ENCODE results near the gene RNASEL. TPM values are rescaled to one million over a fixed set of nuclear protein-coding genes. Genes with fewer than 3 reads are reported as not detected.

The RNASEL gene
- total and polyA plus RNA-seq, 2 of the 4 experiments (the other 2 are of a cell fraction) = 2.5 to 6.5 TPM

- Histone ChIP-seq H2AK9ac (replicated peaks; ENCODE audit: low read depth, low read length, poor library complexity) (no peak overlapping the region), H2BK15ac (ENCODE audit: low read depth, low read length) (no peak overlapping the region), H3K4me2 (ENCODE audit: low read depth, low read length) (no peak overlapping the region), H2BK120ac (ENCODE audit: low read depth, low read length) (no peak overlapping the region), H3K4me3 (ENCODE audit: insufficient read depth, low read depth, low read length) (no peak overlapping the region), H4K5ac (ENCODE audit: low read depth, low read length) (no peak overlapping the region), H3K9me1 (ENCODE audit: insufficient read depth, low read length) (no peaks in the 10 kb centered on the region), H3K79me1 (ENCODE audit: low read depth in 1 of 2, low read length in 2 of 2) (no peaks in the 10 kb centered on the region), H3K4ac (ENCODE audit: low read depth, low read length) (no peak overlapping the region), H3K14ac (replicated peaks; ENCODE audit: low read depth, low read length) (no peak overlapping the region), H2AK5ac (ENCODE audit: low read depth, low read length) (no peak overlapping the region), H3K27ac (ENCODE audit: insufficient read depth, low read length) (no peak overlapping the region), H3K36me3 (ENCODE audit: control insufficient read depth, insufficient read depth, low read length) (no peaks in the 10 kb centered on the region), H3K4me1 (ENCODE audit: control insufficient read depth, insufficient read depth, low read length) (no peaks in the 10 kb centered on the region), H4K91ac (ENCODE audit: insufficient read depth, low read depth, low read length) (no peak overlapping the region), H3K9ac (ENCODE audit: low read depth, low read length) (no peak overlapping the region), H4K8ac (ENCODE audit: low read depth in 2 of 2, low read length in 2 of 2) (no peak overlapping the region), H3K18ac (ENCODE audit: low read depth, low read length) (no peak overlapping the region), H2BK5ac (ENCODE audit: low read depth, low read length, poor library complexity, severe bottlenecking) (no peak overlapping the region), H3K9me3 (ENCODE audit: control insufficient read depth, insufficient read depth, low read length) (no peaks in the 10 kb centered on the region), H2AFZ (replicated peaks; ENCODE audit: low read length, poor library complexity) (no peak overlapping the region), H3K27me3 (ENCODE audit: control insufficient read depth, insufficient read depth, low read length) (no peaks in the 10 kb centered on the region), H4K20me1 (ENCODE audit: insufficient read depth, low read length) (no peaks in the 10 kb centered on the region), H2BK20ac (ENCODE audit: low read depth, low read length) (no peak overlapping the region), H3K56ac (ENCODE audit: extremely low read depth, insufficient read depth, low read length) (no peak overlapping the region), H3K23ac (ENCODE audit: low read depth, low read length) (no peak overlapping the region)
- intact Hi-C loops (cut with micrococcal nuclease) (no loop called here), dilution Hi-C loops (cut with HindIII; ENCODE audit: low sequenced_read_pairs, unreplicated experiment) (no loop called here), in situ Hi-C loops (cut with MboI; ENCODE audit: low sequenced_read_pairs) (no loop called here)
- ATAC-seq (ENCODE audit: low read depth) (no peak), DNase-seq (no peak)
- TF ChIP-seq RAD21 (IDR thresholded peaks at IDR 0.05; ENCODE audit: low read length) = no peak
- no peak for TF ChIP-seq CHD1 (IDR thresholded peaks at IDR 0.05; ENCODE audit: low read depth, low read length)
- no peak for TF ChIP-seq USF2 (IDR thresholded peaks at IDR 0.05; ENCODE audit: low read depth, low read length)
- TF ChIP-seq RFX5 (IDR thresholded peaks at IDR 0.05; ENCODE audit: low read depth, low read length) = no peak
- TF ChIP-seq, protein P1, sequence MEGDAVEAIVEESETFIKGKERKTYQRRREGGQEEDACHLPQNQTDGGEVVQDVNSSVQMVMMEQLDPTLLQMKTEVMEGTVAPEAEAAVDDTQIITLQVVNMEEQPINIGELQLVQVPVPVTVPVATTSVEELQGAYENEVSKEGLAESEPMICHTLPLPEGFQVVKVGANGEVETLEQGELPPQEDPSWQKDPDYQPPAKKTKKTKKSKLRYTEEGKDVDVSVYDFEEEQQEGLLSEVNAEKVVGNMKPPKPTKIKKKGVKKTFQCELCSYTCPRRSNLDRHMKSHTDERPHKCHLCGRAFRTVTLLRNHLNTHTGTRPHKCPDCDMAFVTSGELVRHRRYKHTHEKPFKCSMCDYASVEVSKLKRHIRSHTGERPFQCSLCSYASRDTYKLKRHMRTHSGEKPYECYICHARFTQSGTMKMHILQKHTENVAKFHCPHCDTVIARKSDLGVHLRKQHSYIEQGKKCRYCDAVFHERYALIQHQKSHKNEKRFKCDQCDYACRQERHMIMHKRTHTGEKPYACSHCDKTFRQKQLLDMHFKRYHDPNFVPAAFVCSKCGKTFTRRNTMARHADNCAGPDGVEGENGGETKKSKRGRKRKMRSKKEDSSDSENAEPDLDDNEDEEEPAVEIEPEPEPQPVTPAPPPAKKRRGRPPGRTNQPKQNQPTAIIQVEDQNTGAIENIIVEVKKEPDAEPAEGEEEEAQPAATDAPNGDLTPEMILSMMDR (conservative IDR thresholded peaks at IDR 0.05; ENCODE audit: low read depth, low read length) = no peak
- no peak for TF ChIP-seq CEBPB (IDR thresholded peaks at IDR 0.05; ENCODE audit: low read depth, low read length)
- 50 to 94% methylated on average over 1 of the region's 3 CpGs for WGBS, 2 experiments (ENCODE audit: extremely low coverage in 2 of 2, insufficient read length in 1 of 2)
- POLR2A ChIA-PET (ENCODE audit: unreplicated experiment) = no interaction called here
- no TSS peak for BruUV-seq (replicated peaks)
- CTCF ChIA-PET = no interaction called here
Measured at GRCh38 chr1:182568647-182569284, 20.3 kb downstream of the RNASEL start.
